Limb (tissue), 2 donors: Measurements from ENCODE around the gene ADCYAP1R1.
A peak's percentile ranks its signal among the peaks of the same experiment; 100 is the strongest.
"Not testable (repeated sequence)": the region's sequence is repeated elsewhere in the genome, so short reads cannot be mapped to it uniquely, and the experiment has no call there.

Experiments
- DNase-seq, 2 donors: peaks; one replicate each; pipeline ENCODE4 v3.0.0-alpha.2; 2016; ENCODE audit errors: extremely low spot score in 2 of 2

ADCYAP1R1 gene

GRCh38 chr7:31126976-31127375 lies 74.9 kb downstream of the ADCYAP1R1 start:
- no peak for DNase-seq

DNA sequence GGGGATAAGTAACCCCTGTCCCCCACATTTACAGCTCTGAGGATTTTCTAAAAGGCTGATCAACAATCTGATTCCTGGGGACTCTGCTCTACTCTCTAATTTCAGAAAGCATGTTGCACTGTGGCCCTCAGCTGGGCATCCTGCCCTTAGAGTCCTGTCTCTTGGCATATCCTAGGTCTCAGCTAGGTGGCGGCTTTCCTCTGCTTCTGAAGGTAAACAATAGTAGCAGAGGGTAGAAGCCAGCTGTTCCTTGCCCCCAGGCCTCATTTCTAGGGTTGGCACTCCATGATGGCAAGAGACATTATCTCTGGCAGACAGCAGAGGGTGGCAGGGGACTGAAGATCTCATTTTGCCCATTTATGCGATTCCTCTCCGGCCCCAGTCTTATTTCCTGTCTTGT lies 77.0 kb downstream of the ADCYAP1R1 start:
- no peak for DNase-seq

DNA sequence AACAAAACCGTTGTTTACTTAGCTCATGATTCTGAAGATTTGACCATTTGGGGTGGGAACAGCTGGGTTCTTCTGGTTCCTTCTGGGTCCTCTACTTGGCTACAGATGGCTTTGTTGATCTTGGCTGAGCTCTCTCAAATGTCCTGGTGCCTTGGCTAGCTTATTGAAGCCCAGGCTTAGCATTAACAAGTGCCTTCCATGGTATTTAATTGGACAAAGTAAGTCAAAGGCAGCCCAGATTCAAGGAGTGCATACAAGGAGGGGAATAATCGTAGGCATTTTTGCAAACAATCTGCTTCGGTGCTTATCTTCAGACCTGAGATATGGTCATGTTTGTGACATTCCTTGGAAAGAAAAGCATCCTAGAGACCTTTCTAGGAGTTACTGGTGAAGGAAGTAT lies 81.4 kb downstream of the ADCYAP1R1 start:
- DNase-seq: no peak

- DNase-seq: peak; percentile 82 to 83
Measured at GRCh38 chr7:31134246-31135188, 82.4 kb downstream of the ADCYAP1R1 start.

- no peak for DNase-seq
Measured at GRCh38 chr7:31137234-31137633, 85.1 kb downstream of the ADCYAP1R1 start.

DNA sequence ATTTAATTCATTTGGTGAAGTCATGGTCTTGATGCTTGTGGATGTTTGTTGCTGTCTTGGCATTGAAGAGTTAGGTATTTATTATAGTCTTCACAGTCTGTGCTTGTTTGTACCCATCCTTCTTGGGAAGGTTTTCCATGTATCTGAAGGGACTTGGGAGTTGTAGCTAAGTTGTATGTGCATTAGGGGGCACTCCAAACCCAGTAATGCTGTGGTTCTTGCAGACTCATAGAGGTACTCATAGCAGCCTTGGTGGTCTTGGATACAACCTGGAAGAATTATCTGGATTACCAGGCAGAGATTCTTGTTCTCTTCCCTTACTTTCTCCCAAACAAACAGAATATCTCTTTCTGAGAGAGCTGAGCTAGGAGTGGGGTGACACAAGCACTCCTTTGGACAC lies 93.2 kb downstream of the ADCYAP1R1 start:
- no peak for DNase-seq

DNA sequence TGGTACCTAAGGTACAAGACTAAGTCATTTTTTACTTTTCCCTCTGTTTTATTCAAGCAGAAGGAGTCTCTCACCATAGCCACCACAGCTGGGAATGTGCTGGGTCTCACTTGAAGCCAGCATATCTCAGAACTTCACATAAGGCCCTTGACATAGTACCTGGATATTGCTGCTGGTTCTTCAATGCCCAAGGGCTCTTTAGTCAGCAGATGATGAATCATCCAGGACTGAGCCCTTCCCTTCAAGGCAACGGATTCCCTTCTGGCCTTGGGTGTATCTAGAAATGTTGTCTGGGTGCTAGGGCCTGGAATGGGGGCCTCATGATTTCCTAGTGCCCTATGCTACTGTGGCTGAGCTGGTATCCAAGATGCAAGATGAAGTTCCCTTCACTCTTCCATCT lies 93.9 kb downstream of the ADCYAP1R1 start:
- DNase-seq: no peak

DNA sequence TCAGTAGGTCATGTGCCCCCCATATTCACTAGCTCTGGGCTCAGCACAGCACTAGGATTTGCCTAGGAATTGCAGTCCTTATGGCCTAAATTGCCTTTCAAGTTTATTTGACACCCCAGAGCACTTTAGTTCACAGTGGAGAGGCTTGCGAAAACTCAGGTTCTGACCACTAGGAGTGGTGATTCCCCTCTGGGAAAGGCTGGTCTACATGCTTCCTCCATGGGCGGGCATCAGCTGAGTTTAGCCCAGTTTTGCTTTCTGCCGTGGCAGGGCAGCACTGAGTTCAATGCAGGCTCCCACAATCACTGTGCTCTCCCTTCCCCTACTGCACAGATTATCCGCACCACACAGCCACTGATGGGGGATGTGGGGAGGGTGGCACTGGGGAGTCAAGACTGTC lies 94.4 kb downstream of the ADCYAP1R1 start:
- DNase-seq: no peak

DNA sequence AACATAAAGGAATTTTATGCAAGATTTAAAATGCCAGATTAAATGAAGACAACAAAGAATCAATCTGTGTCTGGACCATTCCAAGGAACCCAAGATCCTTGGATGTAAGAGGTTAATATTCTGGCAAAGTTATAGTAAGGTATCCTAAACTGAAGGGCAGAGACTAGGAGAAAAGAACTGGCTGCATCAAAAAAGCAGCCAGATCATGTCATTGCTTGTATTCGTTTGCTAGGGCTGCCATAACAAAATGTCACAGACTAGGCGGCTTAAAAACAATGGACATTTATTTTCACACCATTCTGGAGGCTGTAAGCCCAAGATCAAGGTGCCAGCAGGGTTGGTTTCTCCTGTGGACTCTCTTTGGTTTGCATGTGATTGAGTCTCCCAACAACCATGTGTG lies 99.7 kb downstream of the ADCYAP1R1 start:
- DNase-seq: no peak

- DNase-seq: not testable (repeated sequence)
Measured at GRCh38 chr7:31153318-31153717, 101.2 kb downstream of the ADCYAP1R1 start.

- DNase-seq: no peak
Measured at GRCh38 chr7:31160941-31161340, 108.8 kb downstream of the ADCYAP1R1 start.
